NCI-H526 (cell line): ENCODE data around the gene OR4F15.
"Not testable (repeated sequence)": the region's sequence is repeated elsewhere in the genome, so short reads cannot be mapped to it uniquely, and the experiment has no call there.

Experiments used
- DNase-seq, 2 experiments: peaks; one replicate each; lab custom pipeline; 2025; lab: John Stamatoyannopoulos, UW

Gene OR4F15

GRCh38 chr15:101811902-101812301 lies at the start of gene OR4F15:
Gene OR4F15, plus strand, starts transcription at chr15:101812202. Its CDS starts 5,985 bp downstream, at chr15:101818187.
- no peak for DNase-seq

GRCh38 chr15:101764669-101765339 lies 47.2 kb upstream of the OR4F15 start:
- not testable (repeated sequence) for DNase-seq

- DNase-seq, result not testable (repeated sequence)
Observed at GRCh38 chr15:101765340-101765671, 46.7 kb upstream of the OR4F15 start.

- DNase-seq, result no peak
Observed at GRCh38 chr15:101765772-101766456, 46.1 kb upstream of the OR4F15 start.

GRCh38 chr15:101767083-101767640 lies 44.8 kb upstream of the OR4F15 start:
- not testable (repeated sequence) for DNase-seq

GRCh38 chr15:101772921-101773320 lies 39.1 kb upstream of the OR4F15 start:
- DNase-seq, result no peak

GRCh38 chr15:101773496-101774100 lies 38.4 kb upstream of the OR4F15 start:
- DNase-seq, result peak; percentile 39 to 71

GRCh38 chr15:101775136-101775535 lies 36.9 kb upstream of the OR4F15 start:
- no peak for DNase-seq

GRCh38 chr15:101778576-101778975 lies 33.4 kb upstream of the OR4F15 start:
- not testable (repeated sequence) for DNase-seq

GRCh38 chr15:101780225-101780624 lies 31.8 kb upstream of the OR4F15 start:
- DNase-seq, result not testable (repeated sequence)

GRCh38 chr15:101781928-101782327 lies 30.1 kb upstream of the OR4F15 start:
- no peak for DNase-seq

- no peak for DNase-seq
Observed at GRCh38 chr15:101784644-101785043, 27.4 kb upstream of the OR4F15 start.

GRCh38 chr15:101786422-101786821 lies 25.6 kb upstream of the OR4F15 start:
- DNase-seq, result not testable (repeated sequence)

- DNase-seq, result not testable (repeated sequence)
Observed at GRCh38 chr15:101788001-101788400, 24.0 kb upstream of the OR4F15 start.

- DNase-seq, result not testable (repeated sequence)
Observed at GRCh38 chr15:101788503-101789269, 23.3 kb upstream of the OR4F15 start.

- DNase-seq, result not testable (repeated sequence)
Observed at GRCh38 chr15:101790748-101791147, 21.3 kb upstream of the OR4F15 start.

- DNase-seq, result peak; percentile 61 to 78
Observed at GRCh38 chr15:101793981-101794380, 18.0 kb upstream of the OR4F15 start.

- no peak for DNase-seq
Observed at GRCh38 chr15:101795455-101795854, 16.5 kb upstream of the OR4F15 start.

- no peak for DNase-seq
Observed at GRCh38 chr15:101799665-101800064, 12.3 kb upstream of the OR4F15 start.

GRCh38 chr15:101801048-101801447 lies 11.0 kb upstream of the OR4F15 start:
- DNase-seq, result no peak

GRCh38 chr15:101803209-101803608 lies 8.8 kb upstream of the OR4F15 start, which contains the start of gene OR4F6:
Gene OR4F6, plus strand, starts transcription at chr15:101803509. Its CDS starts 2,211 bp downstream, at chr15:101805720.
- no peak for DNase-seq

- no peak for DNase-seq
Observed at GRCh38 chr15:101803676-101804075, 8.3 kb upstream of the OR4F15 start.
